ENCODE data around the gene CLDN22.

GRCh38 chr4:183350317-183351071 is 30.4 kb upstream of the CLDN22 start:
- TF ChIP-seq CTCF (IDR thresholded peaks at IDR 0.05; ENCODE audit: low read length) (no peak), EZH2 (optimal IDR thresholded peaks at IDR 0.05; ENCODE audit: low read depth, low read length) (no peak), EZH2phosphoT487 (IDR thresholded peaks at IDR 0.05; ENCODE audit: low read length) (no peak)
